COLO829 (cell line): Measurements from ENCODE around the gene SLIT3.

Source experiments
- DNase-seq: peaks from one replicate; pipeline ENCODE4 v3.0.0; 2012; ENCODE audit warnings: low spot score

The SLIT3 gene

GRCh38 chr5:169029661-169030274, 271.2 kb downstream of the SLIT3 start:
- DNase-seq, result no peak

- no peak for DNase-seq
Observed at GRCh38 chr5:169029037-169029436, 271.9 kb downstream of the SLIT3 start.

GRCh38 chr5:169027501-169028061, 273.4 kb downstream of the SLIT3 start:
- no peak for DNase-seq

GRCh38 chr5:169025491-169025890, 275.4 kb downstream of the SLIT3 start:
- no peak for DNase-seq

DNA sequence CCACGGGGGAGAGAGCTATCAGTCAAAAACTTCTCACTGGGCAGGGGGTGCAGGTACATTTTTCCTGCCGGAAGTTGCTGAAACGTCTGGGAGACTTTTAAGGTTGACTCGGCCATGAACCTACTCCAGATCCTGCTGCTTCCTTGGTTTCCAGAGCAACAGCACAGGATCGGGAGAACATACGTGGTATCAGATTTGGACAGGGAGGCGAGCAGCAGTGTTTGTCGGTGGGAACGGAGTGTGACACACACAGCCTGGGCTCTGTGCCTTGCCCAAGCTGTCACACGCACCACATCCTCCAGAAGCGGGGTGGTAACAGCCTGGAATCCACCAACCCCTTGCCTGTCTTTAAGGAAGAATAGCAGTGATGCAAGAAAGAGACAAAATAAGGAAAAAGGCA, 276.5 kb downstream of the SLIT3 start:
- no peak for DNase-seq

DNA sequence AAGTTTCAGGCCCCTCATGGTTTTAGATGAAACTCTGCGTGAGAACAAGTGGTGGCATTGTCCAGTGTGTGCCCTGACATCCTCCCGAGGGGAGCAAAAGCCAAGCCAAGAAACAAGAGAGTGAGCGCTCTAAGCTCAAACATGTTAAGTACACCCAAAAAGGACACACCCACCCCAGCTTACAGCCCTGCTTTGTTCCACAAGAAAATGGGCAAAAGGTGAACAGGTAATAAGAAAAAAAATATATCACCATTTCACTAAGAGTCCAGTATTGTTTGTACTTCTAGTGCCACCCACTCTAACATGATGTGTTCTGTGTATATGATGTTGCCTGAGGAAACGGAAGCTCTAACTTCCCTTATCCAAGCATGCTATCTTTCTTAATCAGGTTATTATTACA, 278.2 kb downstream of the SLIT3 start:
- no peak for DNase-seq

GRCh38 chr5:169020102-169020501, 280.8 kb downstream of the SLIT3 start:
- DNase-seq, result no peak

GRCh38 chr5:169018925-169019324, 282.0 kb downstream of the SLIT3 start:
- no peak for DNase-seq

DNA sequence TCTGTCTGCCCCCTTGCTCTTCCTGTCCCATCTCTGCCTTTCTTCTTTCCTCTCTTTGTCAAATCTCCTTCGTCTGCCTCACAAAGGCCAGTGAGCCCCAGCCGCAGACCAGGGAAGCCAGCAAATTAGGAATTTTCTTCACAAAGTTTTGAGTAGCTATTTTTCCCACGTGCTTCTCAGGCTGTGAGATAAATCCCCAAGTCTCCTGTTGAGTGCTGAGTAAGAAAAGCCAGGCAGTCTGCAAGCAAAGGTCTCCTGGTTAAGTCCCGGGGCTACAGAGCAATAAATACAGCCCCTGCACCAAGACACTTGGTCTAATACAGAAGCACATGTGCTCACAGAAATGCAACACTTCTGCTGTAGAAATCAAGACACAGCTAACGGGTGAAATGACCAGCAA, 284.9 kb downstream of the SLIT3 start:
- DNase-seq, result no peak

DNA sequence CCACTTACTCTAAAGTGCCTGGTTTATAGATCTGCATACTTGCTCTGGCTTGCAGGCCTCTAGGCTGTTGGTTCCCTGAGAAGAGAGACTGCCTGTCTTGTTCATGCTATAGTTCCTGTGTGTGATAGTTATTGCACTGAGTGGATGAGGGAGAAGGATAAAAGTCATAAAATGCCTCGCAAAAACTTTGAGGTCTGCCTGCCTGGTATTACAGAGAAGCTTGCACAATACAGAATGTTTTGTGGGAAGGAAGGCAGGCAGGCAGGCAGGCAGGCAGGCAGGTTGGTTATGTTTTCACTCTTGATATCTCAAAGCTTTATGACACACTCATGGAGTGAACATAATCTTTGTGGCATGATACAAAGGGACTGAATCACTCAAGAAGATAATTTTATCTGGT, 287.1 kb downstream of the SLIT3 start:
- DNase-seq, result no peak

GRCh38 chr5:169013208-169013728, 287.7 kb downstream of the SLIT3 start:
- DNase-seq, result no peak

GRCh38 chr5:169012450-169012849, 288.5 kb downstream of the SLIT3 start:
- no peak for DNase-seq

DNA sequence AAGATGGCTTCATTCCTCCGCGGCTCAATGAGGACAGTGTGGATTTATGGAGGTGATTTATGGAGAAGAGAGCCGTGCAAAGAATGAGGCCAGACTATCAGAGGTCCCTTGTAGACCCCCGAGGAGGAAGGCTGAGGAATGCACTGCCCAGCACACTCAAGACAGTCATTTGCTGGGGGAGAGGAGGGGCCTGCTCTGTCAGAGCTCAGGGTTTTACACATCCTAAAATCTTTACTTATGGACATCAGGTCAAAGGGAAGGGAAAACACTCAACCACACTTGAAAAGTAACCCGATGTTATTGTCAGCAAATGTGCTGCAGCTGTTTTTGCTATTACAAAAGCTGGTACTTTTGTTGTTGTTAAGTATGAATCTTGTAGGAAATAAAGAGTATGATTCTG, 289.5 kb downstream of the SLIT3 start:
- DNase-seq, result no peak

DNA sequence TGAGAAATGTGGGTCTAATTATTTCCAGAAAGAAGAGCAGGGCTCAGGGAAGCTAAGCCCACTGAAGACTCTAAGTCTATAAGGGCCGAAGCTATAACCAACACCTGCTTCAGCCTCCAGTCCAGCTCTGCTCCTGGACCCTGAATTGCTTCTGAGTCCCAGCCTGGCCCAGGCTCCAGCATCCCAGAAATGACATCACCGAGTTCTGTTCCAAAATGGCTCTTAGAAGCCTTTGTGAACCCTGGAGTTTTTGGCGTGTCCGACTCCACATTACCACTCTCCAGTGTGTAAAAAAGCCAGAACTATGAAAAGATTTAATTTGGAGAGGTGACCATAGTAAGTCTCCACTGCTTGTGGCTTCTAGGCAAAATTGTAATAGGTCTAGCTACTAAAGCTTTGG, 289.9 kb downstream of the SLIT3 start:
- no peak for DNase-seq

DNA sequence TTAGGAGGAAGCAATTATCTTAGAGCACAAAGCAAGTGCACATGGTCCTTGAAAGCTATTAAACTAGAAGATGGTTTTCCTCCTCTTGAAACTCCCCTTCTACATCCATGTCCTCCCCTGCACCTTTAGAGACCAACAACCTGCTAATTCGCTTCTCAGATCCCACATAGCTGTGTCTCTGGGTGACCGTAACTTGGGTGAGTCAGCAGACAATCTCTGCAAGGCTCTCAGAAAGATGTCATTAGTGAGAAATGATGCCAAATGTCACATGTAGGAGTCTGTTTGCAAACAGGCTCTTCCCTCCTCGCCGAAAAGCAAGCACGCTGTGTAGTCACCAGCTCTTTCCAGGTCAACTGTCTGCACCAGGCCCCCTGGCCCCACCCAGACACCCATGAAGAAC, 291.8 kb downstream of the SLIT3 start:
- DNase-seq, result no peak

DNA sequence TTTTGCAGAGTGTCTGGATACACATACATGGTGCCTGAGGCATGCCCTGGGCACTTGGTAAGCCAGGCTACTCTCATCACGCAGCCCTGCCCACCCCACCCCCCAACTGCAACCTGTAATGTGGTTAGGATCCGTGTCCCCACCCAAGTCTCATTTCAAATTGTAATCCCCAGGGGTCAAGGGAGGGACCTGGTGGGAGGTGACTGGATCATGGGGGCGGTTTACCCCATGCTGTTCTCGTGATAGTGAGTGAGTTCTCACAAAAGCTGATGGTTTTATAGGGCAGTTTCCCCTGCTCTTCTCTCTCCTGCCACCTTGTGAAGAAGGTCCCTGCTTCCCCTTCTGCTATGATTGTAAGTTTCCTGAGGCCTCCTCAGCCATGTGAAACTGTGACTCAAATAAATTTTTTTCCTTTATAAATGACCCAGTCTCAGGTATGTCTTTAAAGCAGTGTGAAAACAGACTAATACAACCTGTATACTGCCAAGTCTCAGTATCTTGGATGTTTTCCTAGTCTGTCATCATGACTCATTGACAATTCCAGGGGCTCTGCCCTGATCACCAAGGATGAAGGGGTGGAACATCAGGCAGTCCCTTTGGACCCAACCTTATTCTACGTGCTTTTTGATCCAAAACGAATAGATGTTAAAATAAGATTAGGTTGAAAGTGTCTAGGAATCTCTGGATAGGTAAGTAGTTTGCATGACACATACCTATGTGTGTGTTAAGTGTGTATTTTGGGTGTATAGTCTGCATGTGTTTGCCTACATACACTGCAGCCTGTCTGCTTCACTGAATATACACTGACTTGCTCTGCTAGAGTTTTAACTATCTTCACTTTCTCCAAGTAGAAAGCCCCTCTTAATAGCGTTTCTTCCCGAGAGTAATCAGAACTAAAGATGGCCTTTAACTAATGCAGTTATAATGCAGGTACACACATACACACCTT, 293.8 kb downstream of the SLIT3 start:
- DNase-seq, result no peak

DNA sequence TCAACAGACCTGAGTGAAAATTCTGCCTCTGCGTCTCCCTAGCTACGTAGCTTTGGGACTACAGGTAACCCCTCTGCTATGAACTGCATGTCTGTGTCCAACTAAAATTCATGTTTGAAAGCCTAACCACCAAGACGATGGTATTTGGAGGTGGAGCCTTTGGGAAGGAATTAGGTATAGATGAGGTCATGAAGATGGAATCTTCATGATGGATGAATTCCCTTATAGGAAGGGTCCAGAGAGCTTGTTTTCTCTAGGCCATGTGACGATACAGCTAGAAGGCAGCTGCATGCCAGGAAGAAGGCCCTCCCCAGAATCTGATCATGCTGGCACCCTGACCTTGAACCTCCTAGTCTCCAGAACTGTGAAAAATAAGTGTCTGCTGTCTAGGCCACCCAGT, 296.4 kb downstream of the SLIT3 start:
- no peak for DNase-seq

DNA sequence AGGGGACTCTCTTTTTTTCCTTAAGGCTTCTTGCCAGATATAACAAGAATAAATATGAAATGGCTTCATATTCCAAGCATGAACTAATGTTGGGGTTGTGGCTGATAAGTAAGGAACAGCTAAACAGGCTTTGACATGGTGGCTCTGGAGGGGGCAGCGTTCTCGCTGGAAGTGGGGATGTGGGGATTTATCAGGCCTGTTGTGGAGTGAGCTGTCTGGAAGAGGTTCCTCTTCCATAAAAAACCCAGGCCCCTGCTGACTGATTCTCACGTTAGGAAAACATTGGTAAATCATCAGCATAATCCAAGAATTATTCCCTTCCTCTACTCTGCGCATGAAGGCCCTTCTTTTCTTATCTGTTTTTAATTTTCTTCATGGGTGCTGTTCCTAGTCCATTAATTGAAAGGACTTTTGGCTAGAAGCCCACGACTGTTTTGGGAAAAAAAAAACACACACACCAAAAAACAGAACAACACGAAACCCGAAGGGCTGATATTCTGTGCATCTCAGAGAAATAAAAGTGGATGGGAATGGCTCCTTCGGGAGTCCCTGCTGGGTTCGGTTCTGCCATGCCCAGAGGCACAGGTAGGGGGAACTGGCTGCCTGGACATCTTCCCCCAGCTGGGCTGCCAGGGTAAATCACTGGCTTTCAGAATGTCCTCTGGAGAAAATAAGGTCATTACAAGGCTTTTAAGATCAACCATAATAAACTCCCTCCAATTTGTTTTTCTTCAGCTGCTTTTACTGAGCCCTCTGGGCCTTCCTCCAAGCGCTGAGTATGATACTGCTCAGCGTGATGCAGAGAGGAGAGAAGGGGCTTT, 297.0 kb downstream of the SLIT3 start:
- no peak for DNase-seq

- no peak for DNase-seq
Observed at GRCh38 chr5:169002953-169003555, 297.9 kb downstream of the SLIT3 start.

- DNase-seq, result no peak
Observed at GRCh38 chr5:169001394-169001793, 299.5 kb downstream of the SLIT3 start.

DNA sequence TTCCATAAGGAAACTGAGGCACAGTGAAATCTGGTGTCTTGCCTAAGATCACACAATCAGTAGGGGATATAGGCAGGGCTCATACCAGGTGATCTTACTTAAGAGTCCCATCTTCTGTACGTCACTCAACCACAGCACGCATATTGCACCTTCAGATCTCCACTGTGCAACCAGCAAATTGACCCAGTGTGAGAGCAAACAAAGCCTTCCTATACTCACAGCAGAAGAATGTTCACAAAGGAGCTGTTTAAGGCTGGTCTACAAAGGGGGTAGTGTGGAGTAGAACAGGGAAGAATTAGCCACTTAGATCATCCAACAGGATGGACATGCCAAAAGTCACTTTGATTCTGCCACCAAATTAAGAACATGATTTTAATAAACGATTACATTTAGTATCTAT, 305.9 kb downstream of the SLIT3 start:
- peak; percentile 69 for DNase-seq

- DNase-seq, result peak; percentile 11
Observed at GRCh38 chr5:168992687-168993086, 308.3 kb downstream of the SLIT3 start.
